Epithelial cell of prostate (primary cell): ENCODE data around the gene MYOZ2.
A peak's percentile ranks its signal among the peaks of the same experiment; 100 is the strongest.

ENCODE experiments used
- DNase-seq: peaks from one replicate; pipeline ENCODE4 v3.0.0-alpha.2; 2011; ENCODE audit warnings: low read depth, low spot score
- H3K27ac ChIP-seq: fragments of 450-650 bp; 2 replicates; pipeline ENCODE4 v1.5.1; 2017; ENCODE audit warnings: mild to moderate bottlenecking

Gene MYOZ2

GRCh38 chr4:119189638-119190037 lies 54.0 kb downstream of the MYOZ2 start:
- no peak for DNase-seq
- H3K27ac ChIP-seq: no peak overlapping the region

- DNase-seq: no peak
- H3K27ac ChIP-seq: no peak overlapping the region
Observed at GRCh38 chr4:119190354-119190753, 54.7 kb downstream of the MYOZ2 start.

GRCh38 chr4:119191505-119191904 lies 55.9 kb downstream of the MYOZ2 start:
- DNase-seq: no peak
- no peak overlapping the region for H3K27ac ChIP-seq

GRCh38 chr4:119197772-119198212 lies 62.2 kb downstream of the MYOZ2 start:
- H3K27ac ChIP-seq: no peak overlapping the region
- DNase-seq: no peak

- DNase-seq: no peak
- H3K27ac ChIP-seq: no peak overlapping the region
Observed at GRCh38 chr4:119204916-119205315, 69.3 kb downstream of the MYOZ2 start.

- H3K27ac ChIP-seq: no peak overlapping the region
- no peak for DNase-seq
Observed at GRCh38 chr4:119205690-119206089, 70.1 kb downstream of the MYOZ2 start.

- H3K27ac ChIP-seq: no peak overlapping the region
- no peak for DNase-seq
Observed at GRCh38 chr4:119206178-119206577, 70.5 kb downstream of the MYOZ2 start.

GRCh38 chr4:119207051-119207450 lies 71.4 kb downstream of the MYOZ2 start:
- no peak for DNase-seq
- no peak overlapping the region for H3K27ac ChIP-seq

- DNase-seq: peak; percentile 87
Observed at GRCh38 chr4:119209077-119209476, 73.4 kb downstream of the MYOZ2 start.

GRCh38 chr4:119209586-119209985 lies 74.0 kb downstream of the MYOZ2 start:
- no peak for DNase-seq
- H3K27ac ChIP-seq: peak overlapping the region; percentile 97

More at GRCh38 chr4:119209077-119209476, 73.4 kb downstream of the MYOZ2 start:
- H3K27ac ChIP-seq: peak overlapping the region; percentile 97

GRCh38 chr4:119210775-119211174 lies 75.1 kb downstream of the MYOZ2 start:
- H3K27ac ChIP-seq: peak overlapping the region; percentile 97
- DNase-seq: peak; percentile 40

GRCh38 chr4:119211867-119212233 lies 76.2 kb downstream of the MYOZ2 start:
- H3K27ac ChIP-seq: peak overlapping the region; percentile 97
- DNase-seq: no peak

- H3K27ac ChIP-seq: peak within 1 kb of the TSS; percentile 97
- DNase-seq: peak; percentile 95
Observed at GRCh38 chr4:119212234-119212963, 76.8 kb downstream of the MYOZ2 start, which contains the start of gene USP53. TSS of gene USP53 (plus strand) at chr4:119212713. CDS start at chr4:119239760, 27,047 bp downstream.

- peak; percentile 72 for DNase-seq
- H3K27ac ChIP-seq: peak overlapping the region; percentile 97
Observed at GRCh38 chr4:119212964-119213606, 77.5 kb downstream of the MYOZ2 start.

GRCh38 chr4:119218093-119218492 lies 82.5 kb downstream of the MYOZ2 start:
- H3K27ac ChIP-seq: no peak overlapping the region

GRCh38 chr4:119221412-119221811 lies 85.8 kb downstream of the MYOZ2 start:
- DNase-seq: no peak
- H3K27ac ChIP-seq: no peak overlapping the region

More at GRCh38 chr4:119218093-119218492, 82.5 kb downstream of the MYOZ2 start:
- no peak for DNase-seq

GRCh38 chr4:119227690-119228089 lies 92.1 kb downstream of the MYOZ2 start:
- H3K27ac ChIP-seq: peak overlapping the region; percentile 19
- DNase-seq: no peak

- no peak for DNase-seq
- H3K27ac ChIP-seq: peak overlapping the region; percentile 19
Observed at GRCh38 chr4:119228406-119228805, 92.8 kb downstream of the MYOZ2 start.

GRCh38 chr4:119229908-119230687 lies 94.5 kb downstream of the MYOZ2 start:
- no peak overlapping the region for H3K27ac ChIP-seq
- no peak for DNase-seq

GRCh38 chr4:119231491-119231890 lies 95.9 kb downstream of the MYOZ2 start:
- DNase-seq: no peak
- H3K27ac ChIP-seq: no peak overlapping the region

- DNase-seq: no peak
- H3K27ac ChIP-seq: no peak overlapping the region
Observed at GRCh38 chr4:119232286-119232685, 96.7 kb downstream of the MYOZ2 start.
